ENCODE data around the gene POM121.
"Not testable (repeated sequence)": the region's sequence is repeated elsewhere in the genome, so short reads cannot be mapped to it uniquely, and the experiment has no call there.

- not testable (repeated sequence) for TF ChIP-seq POLR2A (IDR thresholded peaks at IDR 0.05)
- peak in 2 of 3 experiments; percentile 18 to 40 for TF ChIP-seq CTCF (IDR thresholded peaks at IDR 0.05)
Observed at GRCh38 chr7:72914756-72915525, 10.0 kb upstream of the POM121 start.

Measured in vagina (tissue), 2 donors.